Measurements from ENCODE around the gene PLPP3. TPM values are rescaled to one million over a fixed set of nuclear protein-coding genes. Genes with fewer than 3 reads are reported as not detected.

Gene PLPP3
- total RNA-seq, 1 experiment from 2014 or later = 26.7 TPM

- Mint-ChIP-seq H3K36me3 (ENCODE audit: insufficient read depth in 1 of 3, low read depth in 3 of 3) (peaks cover 0 to 2% (median 0%) of the 10 kb centered on the region in 3 experiments; a peak in 1 of 7 replicates), H3K27me3 (ENCODE audit: low read depth) (no peaks in the 10 kb centered on the region), H3K4me3 (no peak overlapping the region), H3K4me1 (peaks cover 13 to 15% of the 10 kb centered on the region in 2 experiments), H3K27ac (no peak overlapping the region), H3K9me3 (peaks cover 0 to 2% of the 10 kb centered on the region in 2 experiments; a peak in 3 of 5 replicates)
- no peak overlapping the region for H3K14ac ChIP-seq (ENCODE audit: insufficient read depth, low read length)
- no peak overlapping the region for H2BK5ac ChIP-seq (ENCODE audit: insufficient read length, low read length)
- H3K27ac ChIP-seq (ENCODE audit: insufficient read length, low read depth, low read length) = no peak overlapping the region
- no peak overlapping the region for H3K18ac ChIP-seq (ENCODE audit: insufficient read length, low read depth, low read length)
- no peak overlapping the region for H2BK120ac ChIP-seq (ENCODE audit: low read depth, low read length, poor library complexity, severe bottlenecking)
- H2BK20ac ChIP-seq (ENCODE audit: low read depth, low read length, poor library complexity, severe bottlenecking) = no peak overlapping the region
- no peak overlapping the region for H4K8ac ChIP-seq (replicated peaks; ENCODE audit: insufficient read length, low read depth, low read length)
- no peaks in the 10 kb centered on the region for H3K27me3 ChIP-seq (ENCODE audit: insufficient read depth, low read length)
- no peak overlapping the region for H3K23ac ChIP-seq (ENCODE audit: insufficient read length, low read depth, low read length)
- no peaks in the 10 kb centered on the region for H3K79me1 ChIP-seq (ENCODE audit: insufficient read depth, low read depth, low read length, poor library complexity, severe bottlenecking)
- H4K5ac ChIP-seq (ENCODE audit: insufficient read length, low read depth, low read length) = no peak overlapping the region
- H3K79me2 ChIP-seq (ENCODE audit: insufficient read depth, low read length) = no peaks in the 10 kb centered on the region
- no peaks in the 10 kb centered on the region for H3K9me3 ChIP-seq (ENCODE audit: control insufficient read depth, low read depth, low read length)
- no peaks in the 10 kb centered on the region for H4K20me1 ChIP-seq (ENCODE audit: control insufficient read depth, insufficient read depth, insufficient read length)
- no peak overlapping the region for H3K4me2 ChIP-seq (ENCODE audit: insufficient read depth, insufficient read length, low read length)
- H3K56ac ChIP-seq (ENCODE audit: insufficient read length, low read depth, low read length) = no peak overlapping the region
- no peak for DNase-seq
- H4K91ac ChIP-seq (ENCODE audit: insufficient read length, low read depth, low read length) = no peak overlapping the region
- H3K4me1 ChIP-seq (ENCODE audit: insufficient read depth, low read length) = no peaks in the 10 kb centered on the region
- H3T11ph ChIP-seq (ENCODE audit: low read length) = no peak overlapping the region
- no peak overlapping the region for H3K9ac ChIP-seq (ENCODE audit: extremely low read depth, insufficient read length, low read length)
- no peaks in the 10 kb centered on the region for H3K23me2 ChIP-seq (ENCODE audit: insufficient read length, low read depth, low read length, poor library complexity, severe bottlenecking)
- TF ChIP-seq CTCF (conservative IDR thresholded peaks at IDR 0.05) = no peak
- WGBS (ENCODE audit: extremely low coverage, insufficient read length, low lambda C conversion rate) = no CpG with 5 or more reads among the region's 3 CpGs
- no peak overlapping the region for H3K4ac ChIP-seq (ENCODE audit: low read depth, low read length)
- no peak overlapping the region for H2AK5ac ChIP-seq (ENCODE audit: insufficient read length, low read length)
- no peak overlapping the region for H2BK15ac ChIP-seq (ENCODE audit: low read depth, low read length)
- no peak overlapping the region for H2BK12ac ChIP-seq (ENCODE audit: insufficient read length, low read depth, low read length)
- no peak overlapping the region for H2AFZ ChIP-seq (ENCODE audit: low read length)
These were observed 48.3 kb upstream of the PLPP3 start for GRCh38 chr1:56627636-56628039.

Data from H9 (cell line).